HepG2 (cell line): ENCODE results near the gene CDC123. TPM values are rescaled to one million over a fixed set of nuclear protein-coding genes. Genes with fewer than 3 reads are reported as not detected.

Source experiments
- ATAC-seq: fragments of 200-7000 bp; cut with Tn5 transposase; 3 replicates; pipeline ENCODE4 v1.9.1; 2020; ENCODE audit warnings: mild to moderate bottlenecking, moderate library complexity
- BruUV-seq: library from RNA; stranded (reverse); fragments of 400-500 nt; replicated peaks from 2 replicates; lab custom pipeline; 2021; lab: Mats Ljungman, UMichigan
- CTCF ChIA-PET: fragments of 300-600 bp; formaldehyde crosslinking; extraction: SDS; loops from one replicate; lab custom pipeline; 2021; ENCODE audit warnings: low total read pairs, inconsistent platforms, low intra/inter-chr PET ratio; lab: Yijun Ruan, JAX
- POLR2A ChIA-PET: fragments of 350-600 bp; sonication (Branson Sonifier 250); formaldehyde crosslinking; loops from one replicate; lab custom pipeline; 2020; ENCODE audit warnings: antibody characterized with exemption, inconsistent platforms; lab: Yijun Ruan, JAX
- DNase-seq: peaks from one replicate; pipeline ENCODE4 v3.0.0-alpha.2; 2015; ENCODE audit warnings: low spot score
- FAIRE-seq: peaks from 3 replicates; lab custom pipeline; 2011; peaks lifted over from hg19 to GRCh38; lab: Jason Lieb, UNC
- H2AFZ ChIP-seq: one replicate; pipeline ENCODE4 v1.6.1; 2011; ENCODE audit warnings: low read length, inconsistent platforms
- H3K27ac ChIP-seq: fragments of 300-600 bp; 3 replicates; pipeline ENCODE4 v1.8.0; 2011; ENCODE audit warnings: mixed run types, mild to moderate bottlenecking, mixed read lengths, low read length, inconsistent platforms; ENCODE audit not compliant: insufficient read depth; ENCODE audit errors: extremely low read length
- H3K27me3 ChIP-seq, 2 experiments: fragments of 200-600 bp in 1 of 2; 2 replicates in 1 of 2; 3 replicates in 1 of 2; pipeline versions ENCODE4 v1.6.0 to v1.8.0; 2011; ENCODE audit warnings: low read length in 2 of 2, mild to moderate bottlenecking in 2 of 2, moderate library complexity in 2 of 2, inconsistent platforms in 1 of 2; ENCODE audit not compliant: insufficient read depth in 2 of 2, control insufficient read depth in 1 of 2
- H3K36me3 ChIP-seq, 2 experiments: fragments of 200-600 bp in 1 of 2; replicated peaks in 1 of 2; 2 replicates in 1 of 2; 3 replicates in 1 of 2; pipeline versions ENCODE4 v1.5.1 to v1.8.0; 2011; ENCODE audit warnings: low read length in 2 of 2, inconsistent platforms in 1 of 2; ENCODE audit not compliant: insufficient read depth in 2 of 2, control insufficient read depth in 1 of 2
- H3K4me1 ChIP-seq: 2 replicates; pipeline ENCODE4 v1.5.1; 2012; ENCODE audit warnings: low read length, inconsistent platforms; ENCODE audit not compliant: insufficient read depth
- H3K4me2 ChIP-seq: 2 replicates; pipeline ENCODE4 v1.6.0; 2011; ENCODE audit warnings: low read depth, low read length, inconsistent platforms
- H3K4me3 ChIP-seq, 3 experiments: fragments of 200-600 bp in 1 of 3; sonication (generic), shearing (Covaris generic) in 1 of 3; replicated peaks in 1 of 3; 2 replicates each; pipeline ENCODE4 v1.5.1; 2011 to 2016; ENCODE audit warnings: low read length in 3 of 3, inconsistent platforms in 2 of 3, low read depth in 2 of 3, mild to moderate bottlenecking in 2 of 3, control low read depth in 1 of 3, mixed read lengths in 1 of 3; ENCODE audit not compliant: insufficient read depth in 1 of 3
- H3K79me2 ChIP-seq: one replicate; pipeline ENCODE4 v1.6.1; 2011; ENCODE audit warnings: low read length, inconsistent platforms; ENCODE audit not compliant: insufficient read depth
- H3K9ac ChIP-seq: 2 replicates; pipeline ENCODE4 v1.6.0; 2011; ENCODE audit warnings: mild to moderate bottlenecking, low read depth, low read length, inconsistent platforms; ENCODE audit not compliant: insufficient read depth
- H3K9me3 ChIP-seq: 2 replicates; pipeline ENCODE4 v1.5.1; 2012; ENCODE audit warnings: mild to moderate bottlenecking, low read length
- H4K20me1 ChIP-seq: 2 replicates; pipeline ENCODE4 v1.6.0; 2011; ENCODE audit warnings: inconsistent platforms, mild to moderate bottlenecking, low read length, moderate library complexity; ENCODE audit not compliant: insufficient read depth
- ATF1 ChIP-seq: IDR thresholded peaks from 2 replicates; pipeline ENCODE4 v1.6.1; 2016; ENCODE audit warnings: mild to moderate bottlenecking, control low read depth
- CEBPB ChIP-seq: IDR thresholded peaks from 2 replicates; pipeline ENCODE4 v1.6.1; 2011; ENCODE audit warnings: low read depth, low read length, improper control_type of control experiment, borderline replicate concordance
- IRF2 ChIP-seq: IDR thresholded peaks from 2 replicates; pipeline ENCODE4 v1.6.1; 2018; ENCODE audit warnings: missing genetic modification reagents, missing compliant biosample characterization
- ISL2 ChIP-seq: sonication (generic); formaldehyde crosslinking; IDR thresholded peaks from 2 replicates; pipeline ENCODE4 v1.5.0; 2020; ENCODE audit warnings: missing genetic modification reagents
- JARID2 ChIP-seq: sonication (generic); formaldehyde crosslinking; IDR thresholded peaks from 2 replicates; pipeline ENCODE4 v1.8.1; 2023; ENCODE audit warnings: missing genetic modification reagents, inconsistent platforms; ENCODE audit not compliant: insufficient replicate concordance
- NFIB ChIP-seq: sonication (generic); formaldehyde crosslinking; IDR thresholded peaks from 2 replicates; pipeline ENCODE4 v1.9.0; 2021; ENCODE audit warnings: missing genetic modification reagents, mild to moderate bottlenecking, borderline replicate concordance
- SRSF1 ChIP-seq: fragments of 200-400 bp; formaldehyde crosslinking; optimal IDR thresholded peaks from 2 replicates; pipeline ENCODE3; 2017; ENCODE audit warnings: mild to moderate bottlenecking, low read depth, low read length, moderate library complexity
- ZNF546 ChIP-seq: sonication (generic); formaldehyde crosslinking; conservative IDR thresholded peaks from 2 replicates; pipeline ENCODE4 v1.8.1; 2023; ENCODE audit warnings: mild to moderate bottlenecking, missing genetic modification reagents
- ZNF567 ChIP-seq: sonication (generic); formaldehyde crosslinking; IDR thresholded peaks from 2 replicates; pipeline ENCODE4 v1.8.1; 2023; ENCODE audit warnings: mild to moderate bottlenecking, missing genetic modification reagents, borderline replicate concordance
- WGBS: methylation state at CpG from one replicate; pipeline ENCODE4 v1.1.6; 2017; ENCODE audit warnings: low lambda C conversion rate; 5-methylcytosine and 5-hydroxymethylcytosine counted together
- in situ Hi-C: cut with HindIII; loops from 2 replicates; pipeline ENCODE4 v1.10.0; 2017; ENCODE audit warnings: low pct_unique_long_range_greater_than_20kb; ENCODE audit not compliant: extremely low pct_ligation_motif_present
- intact Hi-C: fragments of 100-400 bp; cut with micrococcal nuclease; formaldehyde crosslinking; loops from one replicate; pipeline ENCODE4 v1.10.0; 2022; ENCODE audit not compliant: unreplicated experiment
- polyA plus RNA-seq, 8 experiments: library from polyadenylated mRNA; depleted of rRNA in 3 of 8; stranded (reverse) in 7 of 8; unstranded in 1 of 8; fragments of >200 nt; fragmentation: Illumina TruSeq in 4 of 8; extraction: Trizol in 4 of 8; gene quantifications; 2 replicates each; pipeline versions ENCODE4 v1.2.1 to v1.2.3, GENCODE V29; 2011 to 2016; ENCODE audit warnings: low read depth in 4 of 8, missing spikeins in 1 of 8, mixed read lengths in 1 of 8; ENCODE audit not compliant: insufficient read depth in 1 of 8
- total RNA-seq, 5 experiments: library from RNA; depleted of rRNA; stranded (reverse); fragments of >200 nt; fragmentation: Illumina TruSeq; extraction: Trizol; gene quantifications; 2 replicates each; pipeline ENCODE4 v1.2.3, GENCODE V29; 2016; ENCODE audit warnings: low read depth in 1 of 5
- TF ChIP-seq, protein P1 (sequence below): sonication (generic); formaldehyde crosslinking; IDR thresholded peaks from 2 replicates; pipeline ENCODE4 v1.4.0; 2020; ENCODE audit warnings: missing genetic modification reagents

CDC123 gene
- total and polyA plus RNA-seq, 2 of the 13 experiments (the other 11 are each of a cell fraction or from before 2014, with no cell fraction given), result 63.3 to 153 TPM

DNA sequence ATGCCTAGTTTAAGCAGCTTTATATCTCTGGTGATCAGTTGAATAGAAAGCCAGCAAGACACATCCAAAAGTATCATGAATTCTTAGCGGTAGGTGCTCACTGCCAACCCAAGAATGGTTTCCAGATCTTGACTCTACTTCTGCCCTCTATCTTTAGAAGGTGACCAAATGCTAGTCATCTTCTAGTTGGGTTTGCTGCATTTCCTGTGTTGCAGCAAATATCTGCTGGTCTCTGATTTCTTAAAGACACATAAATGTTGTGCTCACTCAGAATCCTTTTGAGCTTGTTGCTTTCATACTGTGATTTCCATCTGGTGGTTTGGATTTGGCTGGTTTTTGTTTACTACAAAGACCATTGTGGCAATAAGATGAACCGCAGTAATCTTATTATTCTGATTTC is 2.2 kb downstream of the CDC123 start:
- Histone ChIP-seq H3K4me3 (no peak overlapping the region), H3K9me3 (no peaks in the 10 kb centered on the region), H2AFZ (no peak overlapping the region), H3K36me3 (peaks cover 14 to 37% of the 10 kb centered on the region in 2 experiments), H3K4me2 (peak overlapping the region; percentile 79; the same call in 1 of the 2 replicates), H3K27ac (no peak overlapping the region), H3K4me1 (peaks cover 22% of the 10 kb centered on the region), H3K79me2 (peaks cover 77% of the 10 kb centered on the region), H4K20me1 (peaks cover 6% of the 10 kb centered on the region; the same call in 1 of the 2 replicates)
- intact Hi-C loops (no loop called here), in situ Hi-C loops (no loop called here)
- ChIA-PET CTCF (no interaction called here), POLR2A (no interaction called here)
- no TSS peak for BruUV-seq
- DNase-seq (no peak), ATAC-seq (no peak), FAIRE-seq (no peak)
- 89% methylated on average over 2 of the region's 2 CpGs for WGBS
- TF ChIP-seq IRF2, result no peak
- no peak for TF ChIP-seq NFIB (CRISPR knock-in tag)
- no peak for TF ChIP-seq ZNF546
- no peak for TF ChIP-seq JARID2 (CRISPR knock-in tag)
- TF ChIP-seq ZNF567 (CRISPR knock-in tag), result no peak
- no peak for TF ChIP-seq SRSF1
- no peak for TF ChIP-seq ISL2 (CRISPR knock-in tag)
- TF ChIP-seq ATF1 (CRISPR knock-in tag), result no peak
- TF ChIP-seq, all 625 proteins: peak for 0
- H3K9ac ChIP-seq, result peak overlapping the region; percentile 23; the same call in 1 of the 2 replicates
- H3K27me3 ChIP-seq, result no peaks in the 10 kb centered on the region; a peak in 1 of 5 replicates

DNA sequence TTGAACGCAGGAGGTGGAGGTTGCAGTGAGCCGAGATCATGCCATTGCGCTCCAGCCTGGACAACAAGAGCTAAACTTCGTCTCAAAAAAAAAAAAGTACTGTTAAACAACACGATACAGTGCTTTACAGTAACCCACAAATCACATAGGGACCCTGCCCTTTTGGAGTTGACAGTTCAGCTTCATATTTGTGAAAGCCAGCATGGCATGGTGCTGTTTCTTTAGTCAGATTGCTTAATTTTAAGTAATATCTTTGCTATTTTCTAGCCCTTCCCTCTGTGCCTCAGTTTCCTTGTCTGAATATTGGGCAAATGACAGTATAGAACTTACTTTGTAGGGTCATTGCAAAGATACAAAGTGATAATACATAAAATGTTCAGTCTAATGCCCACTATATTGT is 4.9 kb downstream of the CDC123 start:
- Histone ChIP-seq H3K9me3 (no peaks in the 10 kb centered on the region), H2AFZ (no peak overlapping the region), H3K27me3 (no peaks in the 10 kb centered on the region; a peak in 1 of 5 replicates), H3K4me1 (peaks cover 9% of the 10 kb centered on the region), H3K4me3 (no peak overlapping the region), H3K36me3 (peaks cover 16 to 55% of the 10 kb centered on the region in 2 experiments), H3K9ac (no peak overlapping the region), H3K79me2 (peaks cover 61% of the 10 kb centered on the region), H3K4me2 (no peak overlapping the region), H3K27ac (no peak overlapping the region), H4K20me1 (peaks cover 6% of the 10 kb centered on the region; the same call in 1 of the 2 replicates)
- intact Hi-C loops (no loop called here), in situ Hi-C loops (no loop called here)
- WGBS, result 95% methylated on average over 5 of the region's 5 CpGs
- ATAC-seq, result no peak
- FAIRE-seq, result no peak
- no TSS peak for BruUV-seq
- TF ChIP-seq CEBPB, result peak; percentile 80
- TF ChIP-seq, protein P1, sequence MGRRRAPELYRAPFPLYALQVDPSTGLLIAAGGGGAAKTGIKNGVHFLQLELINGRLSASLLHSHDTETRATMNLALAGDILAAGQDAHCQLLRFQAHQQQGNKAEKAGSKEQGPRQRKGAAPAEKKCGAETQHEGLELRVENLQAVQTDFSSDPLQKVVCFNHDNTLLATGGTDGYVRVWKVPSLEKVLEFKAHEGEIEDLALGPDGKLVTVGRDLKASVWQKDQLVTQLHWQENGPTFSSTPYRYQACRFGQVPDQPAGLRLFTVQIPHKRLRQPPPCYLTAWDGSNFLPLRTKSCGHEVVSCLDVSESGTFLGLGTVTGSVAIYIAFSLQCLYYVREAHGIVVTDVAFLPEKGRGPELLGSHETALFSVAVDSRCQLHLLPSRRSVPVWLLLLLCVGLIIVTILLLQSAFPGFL, result no peak
- ChIA-PET POLR2A (no interaction called here), CTCF (no interaction called here)
- DNase-seq, result no peak
